IPS DF 6.9 (cell line): ENCODE results near the gene SLC16A7.

ENCODE experiments used
- DNase-seq: peaks from one replicate; pipeline ENCODE4 v3.0.0-alpha.2; 2013; ENCODE audit warnings: low read depth, low spot score
- H3K27ac ChIP-seq: one replicate; pipeline ENCODE4 v1.5.1; 2013; ENCODE audit warnings: low read length, control low read depth
- H3K27me3 ChIP-seq: 2 replicates; pipeline ENCODE4 v1.6.1; 2013; ENCODE audit warnings: mild to moderate bottlenecking, low read length; ENCODE audit not compliant: control insufficient read depth, insufficient read depth
- H3K36me3 ChIP-seq: 2 replicates; pipeline ENCODE4 v1.6.1; 2013; ENCODE audit warnings: low read length; ENCODE audit not compliant: control insufficient read depth, insufficient read depth
- H3K4me1 ChIP-seq: 2 replicates; pipeline ENCODE4 v1.6.1; 2013; ENCODE audit warnings: low read length; ENCODE audit not compliant: control insufficient read depth, insufficient read depth
- H3K4me3 ChIP-seq: 2 replicates; pipeline ENCODE4 v1.5.1; 2013; ENCODE audit warnings: mild to moderate bottlenecking, low read length
- H3K9me3 ChIP-seq: 2 replicates; pipeline ENCODE4 v1.6.1; 2013; ENCODE audit warnings: low read length, inconsistent platforms; ENCODE audit not compliant: control insufficient read depth, insufficient read depth
- WGBS: extraction: QIAGEN DNeasy Blood & Tissue Kit; methylation state at CpG from one replicate; pipeline ENCODE4 v1.1.7; 2013; ENCODE audit warnings: mixed read lengths, missing lambda C conversion rate; ENCODE audit not compliant: insufficient read length, insufficient coverage; 5-methylcytosine and 5-hydroxymethylcytosine counted together

The SLC16A7 gene

GRCh38 chr12:59780605-59781135 lies 184.8 kb downstream of the SLC16A7 start:
- Histone ChIP-seq H3K9me3 (no peaks in the 10 kb centered on the region), H3K4me1 (no peaks in the 10 kb centered on the region), H3K27me3 (no peaks in the 10 kb centered on the region), H3K4me3 (no peak overlapping the region), H3K36me3 (no peaks in the 10 kb centered on the region), H3K27ac (no peak overlapping the region)
- whole genome bisulfite sequencing = no CpG with 5 or more reads among the region's 3 CpGs
- peak; percentile 16 for DNase-seq

- Histone ChIP-seq H3K27ac (no peak overlapping the region), H3K4me3 (no peak overlapping the region), H3K9me3 (no peaks in the 10 kb centered on the region), H3K4me1 (no peaks in the 10 kb centered on the region), H3K36me3 (no peaks in the 10 kb centered on the region), H3K27me3 (no peaks in the 10 kb centered on the region)
- DNase-seq = no peak
- no CpG with 5 or more reads among the region's 4 CpGs for WGBS
Observed at GRCh38 chr12:59787610-59788009, 191.8 kb downstream of the SLC16A7 start.

GRCh38 chr12:59792647-59793046 lies 196.8 kb downstream of the SLC16A7 start:
- no peaks in the 10 kb centered on the region for H3K36me3 ChIP-seq
- WGBS = no CpG with 5 or more reads among the region's 1 CpG
- H3K4me1 ChIP-seq = no peaks in the 10 kb centered on the region
- H3K27me3 ChIP-seq = no peaks in the 10 kb centered on the region
- H3K9me3 ChIP-seq = no peaks in the 10 kb centered on the region
- DNase-seq = no peak
- no peak overlapping the region for H3K27ac ChIP-seq
- H3K4me3 ChIP-seq = no peak overlapping the region

GRCh38 chr12:59803735-59804134 lies 207.9 kb downstream of the SLC16A7 start:
- no peaks in the 10 kb centered on the region for H3K27me3 ChIP-seq
- DNase-seq = no peak
- H3K4me3 ChIP-seq = no peak overlapping the region
- H3K36me3 ChIP-seq = no peaks in the 10 kb centered on the region
- H3K4me1 ChIP-seq = no peaks in the 10 kb centered on the region
- H3K9me3 ChIP-seq = no peaks in the 10 kb centered on the region
- no peak overlapping the region for H3K27ac ChIP-seq
- WGBS = no CpG with 5 or more reads among the region's 1 CpG

- peak; percentile 7 for DNase-seq
Observed at GRCh38 chr12:59808317-59808910, 212.6 kb downstream of the SLC16A7 start.

GRCh38 chr12:59811991-59812390 lies 216.2 kb downstream of the SLC16A7 start:
- no CpG with 5 or more reads among the region's 14 CpGs for WGBS
- no peaks in the 10 kb centered on the region for H3K9me3 ChIP-seq
- no peaks in the 10 kb centered on the region for H3K4me1 ChIP-seq
- H3K27me3 ChIP-seq = no peaks in the 10 kb centered on the region
- H3K36me3 ChIP-seq = no peaks in the 10 kb centered on the region
- H3K4me3 ChIP-seq = no peak overlapping the region
- no peak overlapping the region for H3K27ac ChIP-seq
- no peak for DNase-seq

More at GRCh38 chr12:59808317-59808910, 212.6 kb downstream of the SLC16A7 start:
- H3K27ac ChIP-seq = no peak overlapping the region
- H3K4me1 ChIP-seq = no peaks in the 10 kb centered on the region
- H3K36me3 ChIP-seq = no peaks in the 10 kb centered on the region
- H3K9me3 ChIP-seq = no peaks in the 10 kb centered on the region
- no CpG with 5 or more reads among the region's 3 CpGs for WGBS
- no peak overlapping the region for H3K4me3 ChIP-seq
- no peaks in the 10 kb centered on the region for H3K27me3 ChIP-seq

- no peaks in the 10 kb centered on the region for H3K36me3 ChIP-seq
- no peaks in the 10 kb centered on the region for H3K27me3 ChIP-seq
- WGBS = no CpG with 5 or more reads among the region's 7 CpGs
- H3K9me3 ChIP-seq = no peaks in the 10 kb centered on the region
- H3K27ac ChIP-seq = no peak overlapping the region
- H3K4me3 ChIP-seq = no peak overlapping the region
- no peaks in the 10 kb centered on the region for H3K4me1 ChIP-seq
- no peak for DNase-seq
Observed at GRCh38 chr12:59812716-59813115, 216.9 kb downstream of the SLC16A7 start.

GRCh38 chr12:59820594-59821011 lies 224.8 kb downstream of the SLC16A7 start:
- H3K27me3 ChIP-seq = no peaks in the 10 kb centered on the region
- H3K4me3 ChIP-seq = no peak overlapping the region
- no peaks in the 10 kb centered on the region for H3K4me1 ChIP-seq
- no peaks in the 10 kb centered on the region for H3K36me3 ChIP-seq
- no peak overlapping the region for H3K27ac ChIP-seq
- no peak for DNase-seq
- H3K9me3 ChIP-seq = no peaks in the 10 kb centered on the region
- 100% methylated on average over 1 of the region's 2 CpGs for WGBS

- H3K36me3 ChIP-seq = no peaks in the 10 kb centered on the region
- H3K27me3 ChIP-seq = no peaks in the 10 kb centered on the region
- no peak overlapping the region for H3K27ac ChIP-seq
- no peaks in the 10 kb centered on the region for H3K9me3 ChIP-seq
- H3K4me3 ChIP-seq = no peak overlapping the region
- H3K4me1 ChIP-seq = no peaks in the 10 kb centered on the region
- no peak for DNase-seq
Observed at GRCh38 chr12:59823567-59823966, 227.7 kb downstream of the SLC16A7 start.

GRCh38 chr12:59827767-59828166 lies 231.9 kb downstream of the SLC16A7 start:
- Histone ChIP-seq H3K4me1 (no peaks in the 10 kb centered on the region), H3K9me3 (no peaks in the 10 kb centered on the region), H3K27me3 (no peaks in the 10 kb centered on the region), H3K27ac (no peak overlapping the region), H3K4me3 (no peak overlapping the region), H3K36me3 (no peaks in the 10 kb centered on the region)
- DNase-seq = no peak
- no CpG with 5 or more reads among the region's 3 CpGs for WGBS

- H3K9me3 ChIP-seq = no peaks in the 10 kb centered on the region
- no peak overlapping the region for H3K4me3 ChIP-seq
- H3K36me3 ChIP-seq = no peaks in the 10 kb centered on the region
- H3K4me1 ChIP-seq = no peaks in the 10 kb centered on the region
- no peaks in the 10 kb centered on the region for H3K27me3 ChIP-seq
- DNase-seq = no peak
- H3K27ac ChIP-seq = no peak overlapping the region
Observed at GRCh38 chr12:59828521-59828920, 232.7 kb downstream of the SLC16A7 start.
